ENCODE results near the gene SPSB3. TPM values are rescaled to one million over a fixed set of nuclear protein-coding genes. Genes with fewer than 3 reads are reported as not detected.

The SPSB3 gene
- total and polyA plus RNA-seq, 8 donors: 19.2 to 223 (median 39.6) TPM

DNA sequence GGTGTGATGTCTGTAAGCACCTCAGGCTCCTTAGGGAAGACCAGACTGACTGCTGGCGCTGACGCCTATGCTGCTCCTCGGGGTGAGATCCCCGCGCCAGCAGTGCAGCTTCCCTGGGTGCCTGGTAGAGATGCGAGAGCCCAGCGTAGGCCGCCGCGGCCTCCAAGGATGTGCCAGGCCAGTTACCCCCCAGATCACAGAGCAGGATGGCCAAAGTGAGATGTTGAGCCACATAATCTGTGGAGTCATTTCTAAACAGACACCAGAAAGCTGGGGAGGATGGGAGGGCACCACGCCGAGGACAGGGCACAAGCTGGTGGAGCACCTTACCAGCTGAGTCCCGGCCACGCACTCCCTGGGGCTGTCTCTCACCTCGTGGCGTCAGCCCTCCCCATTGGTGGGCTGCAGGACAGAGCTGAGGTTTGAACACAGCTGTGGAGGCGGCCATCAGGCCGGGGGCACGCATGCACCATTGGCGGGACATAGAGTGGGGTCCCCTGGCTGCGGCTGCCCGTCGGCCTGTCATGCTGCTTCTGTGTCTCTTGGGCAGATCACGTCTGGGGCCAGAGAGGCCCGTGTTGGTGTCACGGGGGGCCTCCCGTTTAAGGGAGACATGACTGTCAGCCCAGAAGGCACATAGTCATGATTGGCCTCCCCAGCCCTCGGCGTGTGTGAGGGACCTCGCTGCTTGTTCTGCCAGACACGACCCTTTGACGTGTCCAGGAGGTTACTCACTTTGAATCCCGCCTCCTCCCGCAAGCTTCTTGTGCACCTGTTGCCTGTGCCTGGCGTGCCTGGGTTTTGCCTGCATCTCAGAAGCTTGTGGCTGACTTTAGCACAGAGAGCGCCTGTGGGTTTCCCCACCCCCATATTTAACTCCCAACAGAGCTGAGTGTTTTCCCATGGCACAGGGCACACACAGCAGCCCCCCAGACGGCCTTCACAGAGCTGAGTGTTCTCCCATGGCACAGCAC is 54.4 kb downstream of the SPSB3 start:
- ATAC-seq (no peak), DNase-seq (no peak), FAIRE-seq (no peak)

More for the DNA sequence above, 54.4 kb downstream of the SPSB3 start:
- Histone ChIP-seq H3K4me1 (peaks cover 0 to 6% (median 0%) of the 10 kb centered on the region in 3 donors), H3K9me3 (no peaks in the 10 kb centered on the region), H3K4me3 (no peak overlapping the region), H3K36me3 (peaks cover 0 to 15% (median 1%) of the 10 kb centered on the region in 3 donors), H3K27me3 (no peaks in the 10 kb centered on the region), H3K27ac (no peak overlapping the region)
- WGBS, 2 donors: 92 to 93% methylated on average over 37 of the region's 37 CpGs
- TF ChIP-seq, protein P1, sequence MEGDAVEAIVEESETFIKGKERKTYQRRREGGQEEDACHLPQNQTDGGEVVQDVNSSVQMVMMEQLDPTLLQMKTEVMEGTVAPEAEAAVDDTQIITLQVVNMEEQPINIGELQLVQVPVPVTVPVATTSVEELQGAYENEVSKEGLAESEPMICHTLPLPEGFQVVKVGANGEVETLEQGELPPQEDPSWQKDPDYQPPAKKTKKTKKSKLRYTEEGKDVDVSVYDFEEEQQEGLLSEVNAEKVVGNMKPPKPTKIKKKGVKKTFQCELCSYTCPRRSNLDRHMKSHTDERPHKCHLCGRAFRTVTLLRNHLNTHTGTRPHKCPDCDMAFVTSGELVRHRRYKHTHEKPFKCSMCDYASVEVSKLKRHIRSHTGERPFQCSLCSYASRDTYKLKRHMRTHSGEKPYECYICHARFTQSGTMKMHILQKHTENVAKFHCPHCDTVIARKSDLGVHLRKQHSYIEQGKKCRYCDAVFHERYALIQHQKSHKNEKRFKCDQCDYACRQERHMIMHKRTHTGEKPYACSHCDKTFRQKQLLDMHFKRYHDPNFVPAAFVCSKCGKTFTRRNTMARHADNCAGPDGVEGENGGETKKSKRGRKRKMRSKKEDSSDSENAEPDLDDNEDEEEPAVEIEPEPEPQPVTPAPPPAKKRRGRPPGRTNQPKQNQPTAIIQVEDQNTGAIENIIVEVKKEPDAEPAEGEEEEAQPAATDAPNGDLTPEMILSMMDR (IDR thresholded peaks at IDR 0.05): no peak
- intact Hi-C loops (cut with DNase I): no loop called here

Small RNA genes lying within 50 kb of the gene (microRNA-seq; reads per million reads assigned to microRNA genes)
- 0 to 0.39 reads per million in 2 donors for gene MIR3177

Other genes with a start within 250 kb of the SPSB3 start
- 1 to 10 TPM; 2.4 to 9.6 (median 4.6) TPM for gene TMEM204, start 248.9 kb downstream of the SPSB3 start, total RNA-seq
- gene TMEM204, start 248.9 kb downstream of the SPSB3 start, polyA plus RNA-seq: 1 to 10 TPM; 8.8 to 9.8 TPM
- 10 to 100 TPM in 5 of 6 donors, 1 to 10 TPM in 1; 7.8 to 20.7 (median 10.4) TPM for gene IFT140, start 170.5 kb downstream of the SPSB3 start, total RNA-seq
- 10 to 100 TPM; 18.3 to 24.3 TPM for gene IFT140, start 170.5 kb downstream of the SPSB3 start, polyA plus RNA-seq
- 10 to 100 TPM in 1 of 6 donors, 1 to 10 TPM in 5; 4.6 to 13.8 (median 6.7) TPM for gene CRAMP1, start 170.2 kb downstream of the SPSB3 start, total RNA-seq
- 10 to 100 TPM in 1 of 2 donors, 1 to 10 TPM in 1; 9.0 to 16.2 TPM for gene CRAMP1, start 170.2 kb downstream of the SPSB3 start, polyA plus RNA-seq
- gene JPT2, start 104.3 kb downstream of the SPSB3 start, total RNA-seq: 10 to 100 TPM; 21.7 to 49.3 (median 32.4) TPM
- gene JPT2, start 104.3 kb downstream of the SPSB3 start, polyA plus RNA-seq: 10 to 100 TPM; 13.5 to 22.2 TPM
- 10 to 100 TPM; 25.5 to 51.8 (median 40.1) TPM for gene MAPK8IP3, start 76.4 kb downstream of the SPSB3 start, total RNA-seq
- gene MAPK8IP3, start 76.4 kb downstream of the SPSB3 start, polyA plus RNA-seq: 100 to 1,000 TPM in 1 of 2 donors, 10 to 100 TPM in 1; 94.9 to 244 TPM
- gene NME3, start 11.0 kb downstream of the SPSB3 start, total RNA-seq: 10 to 100 TPM; 27.4 to 37.8 (median 30.4) TPM
- gene NME3, start 11.0 kb downstream of the SPSB3 start, polyA plus RNA-seq: 100 to 1,000 TPM; 232 to 297 TPM
- gene EME2, start 9.8 kb downstream of the SPSB3 start, total RNA-seq: 1 to 10 TPM; 4.7 to 10.0 (median 6.8) TPM
- gene EME2, start 9.8 kb downstream of the SPSB3 start, polyA plus RNA-seq: 10 to 100 TPM; 18.4 to 37.9 TPM
- gene MRPS34, start 9.4 kb downstream of the SPSB3 start, total RNA-seq: 10 to 100 TPM; 42.4 to 74.5 (median 54.7) TPM
- gene MRPS34, start 9.4 kb downstream of the SPSB3 start, polyA plus RNA-seq: 10 to 100 TPM; 76.0 to 84.1 TPM
- gene NUBP2, start 389 bp upstream of the SPSB3 start, total RNA-seq: 10 to 100 TPM; 20.4 to 42.5 (median 25.6) TPM
- 10 to 100 TPM; 55.7 to 58.8 TPM for gene NUBP2, start 389 bp upstream of the SPSB3 start, polyA plus RNA-seq
- gene IGFALS, start 11.1 kb upstream of the SPSB3 start, total RNA-seq: 1 to 10 TPM; 1.0 to 3.8 (median 2.3) TPM
- gene IGFALS, start 11.1 kb upstream of the SPSB3 start, polyA plus RNA-seq: 1 to 10 TPM; 4.4 to 8.2 TPM
- gene HAGH, start 44.3 kb upstream of the SPSB3 start, total RNA-seq: 10 to 100 TPM; 26.6 to 39.5 (median 34.6) TPM
- 10 to 100 TPM; 57.9 to 63.7 TPM for gene HAGH, start 44.3 kb upstream of the SPSB3 start, polyA plus RNA-seq
- gene FAHD1, start 44.6 kb upstream of the SPSB3 start, total RNA-seq: 10 to 100 TPM in 3 of 6 donors, 1 to 10 TPM in 3; 5.1 to 14.4 (median 10.2) TPM
- gene FAHD1, start 44.6 kb upstream of the SPSB3 start, polyA plus RNA-seq: 10 to 100 TPM; 12.4 to 12.7 TPM
- under 1 TPM in 1 of 6 donors, not detected in 5; 0.44 TPM for gene MEIOB, start 89.6 kb upstream of the SPSB3 start, total RNA-seq
- under 1 TPM in 1 of 2 donors, not detected in 1; 0.26 TPM for gene MEIOB, start 89.6 kb upstream of the SPSB3 start, polyA plus RNA-seq
- gene HS3ST6, start 135.8 kb upstream of the SPSB3 start, total RNA-seq: not detected
- gene HS3ST6, start 135.8 kb upstream of the SPSB3 start, polyA plus RNA-seq: under 1 TPM in 1 of 2 donors, not detected in 1; 0.11 TPM
- 10 to 100 TPM; 29.7 to 77.4 (median 57.0) TPM for gene MSRB1, start 160.6 kb upstream of the SPSB3 start, total RNA-seq
- 10 to 100 TPM; 47.0 to 94.4 TPM for gene MSRB1, start 160.6 kb upstream of the SPSB3 start, polyA plus RNA-seq
- 10 to 100 TPM in 3 of 6 donors, under 1 TPM in 2, not detected in 1; 0.09 to 35.3 (median 11.0) TPM for gene RPL3L, start 172.1 kb upstream of the SPSB3 start, total RNA-seq
- gene RPL3L, start 172.1 kb upstream of the SPSB3 start, polyA plus RNA-seq: 10 to 100 TPM in 1 of 2 donors, under 1 TPM in 1; 0.05 to 11.3 TPM
- 10 to 100 TPM; 54.0 to 72.1 (median 58.7) TPM for gene NDUFB10, start 177.0 kb upstream of the SPSB3 start, total RNA-seq
- gene NDUFB10, start 177.0 kb upstream of the SPSB3 start, polyA plus RNA-seq: 100 to 1,000 TPM in 1 of 2 donors, 10 to 100 TPM in 1; 84.2 to 108 TPM
- 1,000 to 10,000 TPM; 1,316 to 3,013 (median 1,806) TPM for gene RPS2, start 182.3 kb upstream of the SPSB3 start, total RNA-seq
- 1,000 to 10,000 TPM; 1,574 to 3,219 TPM for gene RPS2, start 182.3 kb upstream of the SPSB3 start, polyA plus RNA-seq
- gene RNF151, start 184.3 kb upstream of the SPSB3 start, total RNA-seq: not detected
- gene RNF151, start 184.3 kb upstream of the SPSB3 start, polyA plus RNA-seq: under 1 TPM; 0.12 to 0.61 TPM
- gene TBL3, start 189.5 kb upstream of the SPSB3 start, total RNA-seq: 10 to 100 TPM; 14.7 to 23.5 (median 19.4) TPM
- 10 to 100 TPM; 55.8 to 63.7 TPM for gene TBL3, start 189.5 kb upstream of the SPSB3 start, polyA plus RNA-seq
- under 1 TPM in 5 of 6 donors, not detected in 1; 0.35 to 0.69 (median 0.52) TPM for gene NOXO1, start 198.9 kb upstream of the SPSB3 start, total RNA-seq
- gene NOXO1, start 198.9 kb upstream of the SPSB3 start, polyA plus RNA-seq: 1 to 10 TPM in 1 of 2 donors, under 1 TPM in 1; 0.70 to 1.6 TPM
- gene GFER, start 201.6 kb upstream of the SPSB3 start, total RNA-seq: 10 to 100 TPM; 17.1 to 31.9 (median 25.9) TPM
- 10 to 100 TPM; 25.7 to 62.0 TPM for gene GFER, start 201.6 kb upstream of the SPSB3 start, polyA plus RNA-seq
- 1 to 10 TPM in 1 of 6 donors, under 1 TPM in 5; 0.19 to 1.5 (median 0.55) TPM for gene SYNGR3, start 207.4 kb upstream of the SPSB3 start, total RNA-seq
- 1 to 10 TPM in 1 of 2 donors, under 1 TPM in 1; 0.57 to 3.1 TPM for gene SYNGR3, start 207.4 kb upstream of the SPSB3 start, polyA plus RNA-seq
- gene ZNF598, start 227.2 kb upstream of the SPSB3 start, total RNA-seq: 10 to 100 TPM; 26.0 to 93.6 (median 42.4) TPM
- gene ZNF598, start 227.2 kb upstream of the SPSB3 start, polyA plus RNA-seq: 10 to 100 TPM; 71.0 to 73.5 TPM
- gene NPW, start 237.2 kb upstream of the SPSB3 start, total RNA-seq: 1 to 10 TPM in 2 of 6 donors, under 1 TPM in 4; 0.43 to 1.9 (median 0.50) TPM
- gene NPW, start 237.2 kb upstream of the SPSB3 start, polyA plus RNA-seq: 1 to 10 TPM; 1.3 to 2.7 TPM
- gene NHERF2, start 244.3 kb upstream of the SPSB3 start, total RNA-seq: 10 to 100 TPM; 14.7 to 28.9 (median 23.0) TPM
- gene NHERF2, start 244.3 kb upstream of the SPSB3 start, polyA plus RNA-seq: 100 to 1,000 TPM in 1 of 2 donors, 10 to 100 TPM in 1; 60.7 to 144 TPM